Astrocyte (in vitro differentiated cells and primary cell): Measurements from ENCODE around the gene DLGAP1. TPM values are rescaled to one million over a fixed set of nuclear protein-coding genes. Genes with fewer than 3 reads are reported as not detected.

Experiments used
- DNase-seq: peaks from one replicate; pipeline ENCODE4 v3.0.0-alpha.2; 2010; ENCODE audit warnings: low read depth
- FAIRE-seq: peaks from 2 replicates; lab custom pipeline; 2011; peaks lifted over from hg19 to GRCh38; lab: Jason Lieb, UNC
- H2AFZ ChIP-seq: 2 replicates; pipeline ENCODE4 v1.6.0; 2012; ENCODE audit warnings: low read depth, low read length, inconsistent platforms
- H3K27ac ChIP-seq: 2 replicates; pipeline ENCODE4 v1.5.1; 2011; ENCODE audit warnings: low read depth, low read length, inconsistent platforms
- H3K27me3 ChIP-seq: 2 replicates; pipeline ENCODE4 v1.6.0; 2011; ENCODE audit warnings: low read length, inconsistent platforms; ENCODE audit not compliant: insufficient read depth
- H3K36me3 ChIP-seq: 2 replicates; pipeline ENCODE4 v1.5.1; 2011; ENCODE audit warnings: low read length, inconsistent platforms; ENCODE audit not compliant: insufficient read depth
- H3K4me1 ChIP-seq: 2 replicates; pipeline ENCODE4 v1.5.1; 2011; ENCODE audit warnings: low read length, inconsistent platforms; ENCODE audit not compliant: insufficient read depth
- H3K4me2 ChIP-seq: 2 replicates; pipeline ENCODE4 v1.6.0; 2012; ENCODE audit warnings: low read length, inconsistent platforms
- H3K4me3 ChIP-seq: 2 replicates; pipeline ENCODE4 v1.5.1; 2011; ENCODE audit warnings: low read depth, mild to moderate bottlenecking, low read length, inconsistent platforms; ENCODE audit not compliant: insufficient read depth
- H3K79me2 ChIP-seq: 2 replicates; pipeline ENCODE4 v1.6.0; 2012; ENCODE audit warnings: mild to moderate bottlenecking, low read length, inconsistent platforms; ENCODE audit not compliant: insufficient read depth
- H3K9ac ChIP-seq: 2 replicates; pipeline ENCODE4 v1.6.0; 2012; ENCODE audit warnings: mild to moderate bottlenecking, low read length, inconsistent platforms
- H3K9me3 ChIP-seq: 2 replicates; pipeline ENCODE4 v1.5.1; 2012; ENCODE audit warnings: low read depth, mild to moderate bottlenecking, low read length, inconsistent platforms; ENCODE audit not compliant: insufficient read depth
- H4K20me1 ChIP-seq: 2 replicates; pipeline ENCODE4 v1.6.0; 2012; ENCODE audit warnings: low read length, inconsistent platforms; ENCODE audit not compliant: insufficient read depth
- H3K27ac Mint-ChIP-seq: one replicate; pipeline ENCODE4 v1.8.0; 2021; ENCODE audit warnings: mild to moderate bottlenecking, mixed read lengths; ENCODE audit not compliant: unreplicated experiment
- H3K27me3 Mint-ChIP-seq: one replicate; pipeline ENCODE4 v1.8.0; 2021; ENCODE audit warnings: low read depth, mixed read lengths; ENCODE audit not compliant: unreplicated experiment
- H3K36me3 Mint-ChIP-seq: one replicate; pipeline ENCODE4 v1.8.0; 2021; ENCODE audit warnings: low read depth, mixed read lengths; ENCODE audit not compliant: unreplicated experiment
- H3K4me1 Mint-ChIP-seq: one replicate; pipeline ENCODE4 v1.8.0; 2021; ENCODE audit warnings: low read depth, mixed read lengths; ENCODE audit not compliant: unreplicated experiment
- H3K4me3 Mint-ChIP-seq: one replicate; pipeline ENCODE4 v1.8.0; 2021; ENCODE audit warnings: mild to moderate bottlenecking, moderate library complexity, mixed read lengths; ENCODE audit not compliant: unreplicated experiment
- H3K9me3 Mint-ChIP-seq: one replicate; pipeline ENCODE4 v1.8.0; 2021; ENCODE audit warnings: mild to moderate bottlenecking, mixed read lengths; ENCODE audit not compliant: unreplicated experiment
- CTCF ChIP-seq: IDR thresholded peaks from 2 replicates; pipeline ENCODE4 v1.5.1; 2011; ENCODE audit warnings: low read depth, mild to moderate bottlenecking, inconsistent platforms, low read length, moderate library complexity; ENCODE audit not compliant: insufficient read depth
- EZH2 ChIP-seq: IDR thresholded peaks from 2 replicates; pipeline ENCODE4 v1.6.1; 2012; ENCODE audit warnings: mild to moderate bottlenecking, low read length, inconsistent platforms; ENCODE audit not compliant: insufficient read depth
- total RNA-seq: library from RNA; stranded (reverse); gene quantifications from 2 replicates; pipeline ENCODE4 v1.2.1, GENCODE V29; 2021

Gene DLGAP1
- total RNA-seq, 1 donor from 2014 or later, result 2.3 TPM

- H3K4me3 ChIP-seq, result no peak overlapping the region
- no peak overlapping the region for H3K27ac ChIP-seq
- H4K20me1 ChIP-seq, result no peaks in the 10 kb centered on the region
- no peaks in the 10 kb centered on the region for H3K9me3 ChIP-seq
- Mint-ChIP-seq H3K36me3 (no peaks in the 10 kb centered on the region), H3K27me3 (no peaks in the 10 kb centered on the region), H3K27ac (peak overlapping the region; percentile 98), H3K4me3 (peak overlapping the region; percentile 52), H3K4me1 (peaks cover 16% of the 10 kb centered on the region), H3K9me3 (peaks cover 9% of the 10 kb centered on the region)
- DNase-seq (peak; percentile 47), FAIRE-seq (no peak)
- no peaks in the 10 kb centered on the region for H3K36me3 ChIP-seq
- H3K4me2 ChIP-seq, result no peak overlapping the region
- TF ChIP-seq EZH2, result no peak
- no peak for TF ChIP-seq CTCF
- H3K9ac ChIP-seq, result no peak overlapping the region
- peaks cover 12% of the 10 kb centered on the region for H3K4me1 ChIP-seq
- H2AFZ ChIP-seq, result no peak overlapping the region
- no peaks in the 10 kb centered on the region for H3K27me3 ChIP-seq
- no peaks in the 10 kb centered on the region for H3K79me2 ChIP-seq
Measured at GRCh38 chr18:3664563-3665178, 790.4 kb downstream of the DLGAP1 start.

- TF ChIP-seq CTCF (no peak), EZH2 (no peak)
- no peak overlapping the region for H3K27ac ChIP-seq
- peak overlapping the region; percentile 52 for H3K4me3 Mint-ChIP-seq
- no peaks in the 10 kb centered on the region for H3K27me3 ChIP-seq
- peaks cover 16% of the 10 kb centered on the region for H3K4me1 Mint-ChIP-seq
- no peaks in the 10 kb centered on the region for H3K79me2 ChIP-seq
- H3K4me2 ChIP-seq, result no peak overlapping the region
- H3K9ac ChIP-seq, result no peak overlapping the region
- no peaks in the 10 kb centered on the region for H3K27me3 Mint-ChIP-seq
- no peaks in the 10 kb centered on the region for H3K36me3 Mint-ChIP-seq
- H3K27ac Mint-ChIP-seq, result peak overlapping the region; percentile 98
- H3K9me3 ChIP-seq, result no peaks in the 10 kb centered on the region
- FAIRE-seq (no peak), DNase-seq (no peak)
- no peaks in the 10 kb centered on the region for H3K36me3 ChIP-seq
- no peak overlapping the region for H2AFZ ChIP-seq
- H3K4me3 ChIP-seq, result no peak overlapping the region
- H3K9me3 Mint-ChIP-seq, result peaks cover 9% of the 10 kb centered on the region
- H4K20me1 ChIP-seq, result no peaks in the 10 kb centered on the region
- H3K4me1 ChIP-seq, result peaks cover 12% of the 10 kb centered on the region
Measured at GRCh38 chr18:3663870-3664512, 791.1 kb downstream of the DLGAP1 start.

- Histone ChIP-seq H3K4me2 (no peak overlapping the region), H3K4me3 (no peak overlapping the region), H2AFZ (no peak overlapping the region), H3K36me3 (no peaks in the 10 kb centered on the region), H3K9ac (no peak overlapping the region), H3K27ac (no peak overlapping the region), H3K9me3 (no peaks in the 10 kb centered on the region), H3K4me1 (peaks cover 12% of the 10 kb centered on the region), H4K20me1 (no peaks in the 10 kb centered on the region), H3K27me3 (no peaks in the 10 kb centered on the region), H3K79me2 (no peaks in the 10 kb centered on the region)
- no peak for DNase-seq
- Mint-ChIP-seq H3K4me1 (peaks cover 16% of the 10 kb centered on the region), H3K27ac (no peak overlapping the region), H3K27me3 (no peaks in the 10 kb centered on the region), H3K36me3 (no peaks in the 10 kb centered on the region), H3K4me3 (no peak overlapping the region), H3K9me3 (peaks cover 9% of the 10 kb centered on the region)
- no peak for FAIRE-seq
- TF ChIP-seq EZH2, result no peak
Measured at GRCh38 chr18:3661989-3662388, 793.1 kb downstream of the DLGAP1 start.
